HepG2 (cell line): Measurements from ENCODE around the gene NOSIP. TPM values are rescaled to one million over a fixed set of nuclear protein-coding genes. Genes with fewer than 3 reads are reported as not detected.

Source experiments
- ARID2 ChIP-seq: sonication (generic); formaldehyde crosslinking; IDR thresholded peaks from 2 replicates; pipeline ENCODE4 v1.8.1; 2022; ENCODE audit warnings: mild to moderate bottlenecking, missing genetic modification reagents, borderline replicate concordance
- ATF3 ChIP-seq: sonication (generic); formaldehyde crosslinking; IDR thresholded peaks from 2 replicates; pipeline ENCODE4 v1.4.0; 2020; ENCODE audit warnings: missing genetic modification reagents
- ATF7 ChIP-seq, 2 experiments: fragments of 450-650 bp in 1 of 2; sonication (generic) in 1 of 2; formaldehyde crosslinking in 1 of 2; IDR thresholded peaks; 2 replicates each; pipeline versions ENCODE4 v1.4.0 to v1.6.1; 2016 to 2020; ENCODE audit warnings: antibody characterized with exemption in 1 of 2, mild to moderate bottlenecking in 1 of 2, missing genetic modification reagents in 1 of 2
- CBFB ChIP-seq: sonication (generic); formaldehyde crosslinking; IDR thresholded peaks from 2 replicates; pipeline ENCODE4 v1.4.0; 2020; ENCODE audit warnings: missing genetic modification reagents
- IKZF4 ChIP-seq: sonication (generic); formaldehyde crosslinking; IDR thresholded peaks from 2 replicates; pipeline ENCODE4 v1.5.1; 2020; ENCODE audit warnings: borderline replicate concordance, mild to moderate bottlenecking, low read depth, missing genetic modification reagents; ENCODE audit errors: not compliant biosample characterization
- MLLT10 ChIP-seq: sonication (generic); formaldehyde crosslinking; IDR thresholded peaks from 2 replicates; pipeline ENCODE4 v1.4.0; 2020; ENCODE audit warnings: missing genetic modification reagents
- MNT ChIP-seq: fragments of 450-650 bp; IDR thresholded peaks from 2 replicates; pipeline ENCODE4 v1.6.1; 2016
- MZF1 ChIP-seq: sonication (generic); formaldehyde crosslinking; IDR thresholded peaks from 2 replicates; pipeline ENCODE4 v1.8.1; 2023; ENCODE audit warnings: mild to moderate bottlenecking, missing genetic modification reagents, borderline replicate concordance
- NR1H2 ChIP-seq: sonication (generic); formaldehyde crosslinking; IDR thresholded peaks from 2 replicates; pipeline ENCODE4 v1.8.1; 2022; ENCODE audit warnings: low read depth, missing genetic modification reagents, borderline replicate concordance
- NR3C1 ChIP-seq: sonication (generic); formaldehyde crosslinking; IDR thresholded peaks from 2 replicates; pipeline ENCODE4 v1.4.0; 2020; ENCODE audit warnings: missing genetic modification reagents
- SAFB2 ChIP-seq: sonication (generic); formaldehyde crosslinking; IDR thresholded peaks from 2 replicates; pipeline ENCODE4 v1.5.1; 2020; ENCODE audit warnings: missing genetic modification reagents, low read depth, mild to moderate bottlenecking, borderline replicate concordance
- THAP11 ChIP-seq: IDR thresholded peaks from 2 replicates; pipeline ENCODE4 v1.6.1; 2016; ENCODE audit warnings: missing biosample characterization, missing genetic modification reagents
- WIZ ChIP-seq: sonication (generic); formaldehyde crosslinking; IDR thresholded peaks from 2 replicates; pipeline ENCODE4 v1.5.1; 2020; ENCODE audit warnings: mild to moderate bottlenecking, missing genetic modification reagents
- YEATS2 ChIP-seq: sonication (generic); formaldehyde crosslinking; IDR thresholded peaks from 2 replicates; pipeline ENCODE4 v1.4.0; 2020; ENCODE audit warnings: missing genetic modification reagents, borderline replicate concordance
- ZHX1 ChIP-seq: sonication (generic); formaldehyde crosslinking; IDR thresholded peaks from 2 replicates; pipeline ENCODE4 v1.8.1; 2022; ENCODE audit warnings: low read depth, mild to moderate bottlenecking, missing genetic modification reagents
- ZNF260 ChIP-seq: sonication (generic); formaldehyde crosslinking; IDR thresholded peaks from 2 replicates; pipeline ENCODE4 v1.4.0; 2020; ENCODE audit warnings: missing genetic modification reagents, low read depth, mild to moderate bottlenecking, borderline replicate concordance
- ZNF296 ChIP-seq: sonication (generic); formaldehyde crosslinking; conservative IDR thresholded peaks from 2 replicates; pipeline ENCODE4 v1.5.0; 2020; ENCODE audit warnings: mild to moderate bottlenecking, missing genetic modification reagents
- ZNF326 ChIP-seq: sonication (generic); formaldehyde crosslinking; IDR thresholded peaks from 2 replicates; pipeline ENCODE4 v1.4.0; 2020; ENCODE audit warnings: missing genetic modification reagents, borderline replicate concordance
- ZNF547 ChIP-seq: sonication (generic); formaldehyde crosslinking; IDR thresholded peaks from 2 replicates; pipeline ENCODE4 v1.5.1; 2020; ENCODE audit warnings: mild to moderate bottlenecking, missing genetic modification reagents
- ZNF672 ChIP-seq: sonication (generic); formaldehyde crosslinking; IDR thresholded peaks from 2 replicates; pipeline ENCODE4 v1.8.1; 2022; ENCODE audit warnings: missing genetic modification reagents
- ZNF740 ChIP-seq: sonication (generic); formaldehyde crosslinking; IDR thresholded peaks from 2 replicates; pipeline ENCODE4 v1.4.0; 2020; ENCODE audit warnings: missing genetic modification reagents
- ZNF800 ChIP-seq: sonication (generic); formaldehyde crosslinking; IDR thresholded peaks from 2 replicates; pipeline ENCODE4 v1.4.0; 2020; ENCODE audit warnings: missing genetic modification reagents
- polyA plus RNA-seq, 8 experiments: library from polyadenylated mRNA; depleted of rRNA in 3 of 8; stranded (reverse) in 7 of 8; unstranded in 1 of 8; fragments of >200 nt; fragmentation: Illumina TruSeq in 4 of 8; extraction: Trizol in 4 of 8; gene quantifications; 2 replicates each; pipeline versions ENCODE4 v1.2.1 to v1.2.3, GENCODE V29; 2011 to 2016; ENCODE audit warnings: low read depth in 4 of 8, missing spikeins in 1 of 8, mixed read lengths in 1 of 8; ENCODE audit not compliant: insufficient read depth in 1 of 8
- total RNA-seq, 5 experiments: library from RNA; depleted of rRNA; stranded (reverse); fragments of >200 nt; fragmentation: Illumina TruSeq; extraction: Trizol; gene quantifications; 2 replicates each; pipeline ENCODE4 v1.2.3, GENCODE V29; 2016; ENCODE audit warnings: low read depth in 1 of 5

The NOSIP gene
- total and polyA plus RNA-seq, 2 of the 13 experiments (the other 11 are each of a cell fraction or from before 2014, with no cell fraction given) = 54.3 to 78.0 TPM

GRCh38 chr19:49590071-49590970 is 10.0 kb upstream of the NOSIP start (continued):
- TF ChIP-seq ZHX1 (CRISPR knock-in tag) (no peak), ZNF260 (CRISPR knock-in tag) (no peak), CBFB (CRISPR knock-in tag) (peak; percentile 22; the same call in 1 of the 2 replicates), WIZ (CRISPR knock-in tag) (no peak), ZNF672 (CRISPR knock-in tag) (no peak), YEATS2 (CRISPR knock-in tag) (peak; percentile 22; the same call in 1 of the 2 replicates), ZNF547 (CRISPR knock-in tag) (peak; percentile 71; the same call in 1 of the 2 replicates), ZNF740 (peak; percentile 16; the same call in 1 of the 2 replicates), ZNF800 (CRISPR knock-in tag) (no peak), ZNF296 (no peak), NR3C1 (CRISPR knock-in tag) (no peak), IKZF4 (CRISPR knock-in tag) (peak; percentile 84), MZF1 (no peak), ZNF326 (no peak), THAP11 (CRISPR knock-in tag) (no peak; the same call in 1 of the 2 replicates), MLLT10 (CRISPR knock-in tag) (no peak), SAFB2 (CRISPR knock-in tag) (0 out of 2 replicates have a peak, but pooled peaks have one; percentile 47), ARID2 (0 out of 2 replicates have a peak, but pooled peaks have one; percentile 31), MNT (no peak), ATF3 (CRISPR knock-in tag) (no peak), ATF7 (IDR thresholded peaks at IDR 0.05) (no peak), ATF7 (CRISPR knock-in tag; IDR thresholded peaks at IDR 0.05) (no peak), NR1H2 (CRISPR knock-in tag) (no peak)
